ENCODE data around the gene PTGES3.
A peak's percentile ranks its signal among the peaks of the same experiment; 100 is the strongest.
"Not testable (repeated sequence)": the region's sequence is repeated elsewhere in the genome, so short reads cannot be mapped to it uniquely, and the experiment has no call there.

PTGES3 gene, protein sequence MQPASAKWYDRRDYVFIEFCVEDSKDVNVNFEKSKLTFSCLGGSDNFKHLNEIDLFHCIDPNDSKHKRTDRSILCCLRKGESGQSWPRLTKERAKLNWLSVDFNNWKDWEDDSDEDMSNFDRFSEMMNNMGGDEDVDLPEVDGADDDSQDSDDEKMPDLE

DNA sequence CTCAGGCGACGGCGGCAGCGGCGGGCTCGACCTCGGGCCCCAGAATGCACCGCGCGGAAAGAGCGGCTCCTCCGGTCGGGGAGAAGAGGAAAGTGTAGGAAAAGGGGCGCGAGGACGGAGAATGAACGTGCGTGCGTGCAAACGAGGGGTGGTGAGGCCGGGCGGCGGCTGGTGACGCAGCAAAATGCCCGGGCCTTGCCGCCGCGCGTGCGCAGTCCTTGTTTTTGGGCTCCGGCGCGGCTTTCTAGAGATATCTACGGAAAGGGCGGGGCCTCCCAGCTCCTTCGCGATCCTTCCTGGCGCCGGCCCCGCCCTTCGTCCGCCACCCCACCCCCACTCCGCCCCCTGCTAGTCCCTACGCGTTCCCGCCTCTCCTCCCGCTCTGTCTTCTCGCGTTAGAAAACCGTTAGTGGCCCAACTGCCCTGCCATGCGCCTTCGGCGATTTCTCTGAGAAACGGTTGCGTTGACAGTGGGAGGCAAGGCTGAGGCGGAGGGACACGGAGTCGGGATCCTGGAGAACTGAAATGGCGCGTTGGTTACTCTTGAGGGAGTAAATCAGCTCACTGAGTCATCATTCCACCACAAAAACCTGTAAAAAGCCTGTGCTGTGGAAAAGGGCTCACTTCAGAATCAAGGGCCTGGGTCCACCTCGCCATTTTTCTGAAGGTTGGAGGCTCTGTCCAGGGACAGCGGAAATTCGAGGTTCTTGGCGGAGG, at the start of gene PTGES3:
PTGES3 (minus strand) TSS at position 156 of the 717 bp plus-strand sequence. CDS start 285 bp downstream, outside the sequence.
- peak; percentile 99 to 100 (median 99) for DNase-seq

DNA sequence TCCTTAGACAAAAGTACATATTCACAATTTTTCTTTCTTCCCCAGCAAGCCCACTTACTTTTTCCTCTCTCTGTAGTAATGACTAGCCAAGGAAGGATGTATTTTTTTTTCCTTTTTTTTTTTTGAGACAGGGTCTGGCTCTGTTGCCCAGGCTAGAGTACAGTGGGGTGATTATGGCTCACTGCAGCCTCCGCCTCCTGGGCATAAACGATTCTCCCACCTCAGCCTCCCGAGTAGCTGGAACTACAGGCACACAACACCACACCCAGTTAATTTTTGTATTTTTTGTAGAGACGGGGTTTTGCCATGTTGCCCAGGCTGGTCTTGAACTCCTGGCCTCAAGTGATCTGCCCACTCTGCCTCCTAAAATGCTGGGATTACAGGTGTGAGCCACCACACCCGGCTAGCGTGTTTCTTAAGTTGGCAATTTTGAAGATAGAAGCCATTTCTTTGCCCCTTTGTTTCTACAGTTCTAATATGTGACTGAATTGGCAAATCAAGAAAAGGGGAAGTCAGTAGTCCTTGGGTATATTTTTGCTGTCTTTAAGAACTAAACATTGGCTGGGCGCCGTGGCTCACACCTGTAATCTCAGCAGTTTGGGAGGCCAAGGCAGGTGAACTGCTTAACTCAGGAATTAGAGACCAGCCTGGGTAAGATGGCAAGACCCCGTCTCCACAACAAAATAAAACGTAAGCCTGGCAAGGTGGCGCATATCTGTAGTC, 40.2 kb upstream of the PTGES3 start:
- no peak for DNase-seq

DNA sequence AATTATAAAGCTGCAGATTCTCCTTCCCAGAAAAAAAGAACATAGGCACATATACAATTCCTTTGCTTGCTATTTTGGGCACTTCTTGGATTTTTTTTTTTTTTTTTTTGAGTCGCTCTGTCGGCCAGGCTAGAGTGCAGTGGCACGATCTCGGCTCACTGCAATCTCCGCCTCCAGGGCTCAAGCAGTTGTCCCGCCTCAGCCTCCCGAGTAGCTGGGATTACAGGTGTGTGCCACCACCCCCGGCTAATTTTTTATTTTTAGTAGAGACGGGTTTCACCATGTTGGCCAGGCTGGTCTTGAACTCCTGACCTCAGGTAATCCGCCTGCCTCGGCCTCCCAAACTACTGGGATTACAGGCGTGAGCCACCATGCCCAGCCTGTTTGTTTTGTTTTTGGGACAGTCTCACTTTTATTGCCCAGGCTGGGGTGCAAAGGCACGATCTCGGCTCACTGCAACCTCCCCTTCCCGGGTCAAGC, 38.2 kb upstream of the PTGES3 start:
- DNase-seq, result not testable (repeated sequence)

DNA sequence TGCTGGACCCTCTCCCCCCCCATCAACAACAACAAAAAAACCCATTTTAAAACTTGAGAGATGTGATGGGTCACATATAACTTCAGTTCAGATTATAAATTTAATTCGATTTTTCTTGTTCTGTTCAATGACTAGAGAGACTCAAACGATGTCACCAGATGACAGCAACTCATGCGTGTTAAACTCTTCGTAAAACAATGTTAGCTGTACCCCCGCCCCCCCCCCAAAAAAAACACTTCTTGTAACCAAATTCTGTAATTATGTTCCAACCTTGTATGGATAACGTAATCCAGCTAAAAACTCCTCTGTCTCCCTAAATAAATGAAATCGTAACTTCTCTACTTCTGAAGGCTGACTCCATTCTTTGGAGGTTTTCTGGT, 37.6 kb upstream of the PTGES3 start:
- peak in 1 of 3 experiments; percentile 55 for DNase-seq

DNA sequence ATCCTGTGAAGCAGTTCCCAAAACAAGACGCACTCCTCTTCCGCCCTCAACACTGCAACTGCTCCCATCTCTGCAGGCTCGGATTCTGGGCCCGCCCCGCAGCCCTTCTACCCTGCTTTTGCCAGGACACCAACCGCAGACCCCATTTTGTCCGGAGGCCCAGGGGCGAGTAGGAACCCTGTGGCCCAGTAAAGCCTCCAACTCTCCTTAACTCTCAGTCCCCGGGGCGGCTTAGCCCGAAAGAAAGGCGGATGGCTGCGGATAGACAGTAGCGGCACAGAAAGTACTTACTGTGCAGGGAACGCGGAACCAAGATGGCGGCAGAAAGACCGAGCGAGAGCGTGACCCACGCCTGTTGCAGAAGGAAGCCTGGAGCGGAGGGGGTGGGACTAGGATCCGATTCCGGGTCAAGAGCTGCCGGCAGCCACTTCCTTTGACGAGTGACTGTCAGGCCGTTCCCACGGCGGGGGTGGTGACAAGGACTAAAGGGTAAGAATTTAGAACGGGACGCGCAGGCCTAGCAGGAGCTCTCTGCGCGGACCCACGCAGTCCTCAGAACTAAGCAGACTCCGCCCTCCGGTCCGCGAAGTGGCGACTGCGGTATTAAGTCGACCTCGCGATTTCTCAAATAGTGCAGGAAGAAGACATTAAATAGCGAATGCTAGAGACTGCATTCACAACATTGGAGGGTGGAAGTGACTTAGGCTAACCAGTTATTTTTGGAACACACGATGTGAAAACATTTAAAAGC, 37.1 kb upstream of the PTGES3 start, which contains the start of gene NACA:
NACA (minus strand) TSS at position 328 of the 751 bp plus-strand sequence. CDS start 778 bp downstream, outside the sequence.
- DNase-seq, result peak; percentile 96 to 98 (median 98)

DNA sequence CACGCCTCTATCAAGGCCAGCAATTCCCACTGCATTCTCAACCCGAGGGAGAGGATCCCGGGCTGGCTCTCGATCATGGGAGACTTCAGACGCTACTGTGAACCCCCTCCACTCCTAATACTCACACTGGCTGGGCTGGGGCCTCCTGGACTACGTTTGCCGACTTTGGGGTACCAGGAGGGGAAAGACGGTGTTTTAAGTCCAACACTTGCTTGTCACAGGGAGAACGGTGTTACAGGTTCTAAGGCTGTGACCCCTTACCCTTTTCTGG, 36.6 kb upstream of the PTGES3 start:
- no peak for DNase-seq

DNA sequence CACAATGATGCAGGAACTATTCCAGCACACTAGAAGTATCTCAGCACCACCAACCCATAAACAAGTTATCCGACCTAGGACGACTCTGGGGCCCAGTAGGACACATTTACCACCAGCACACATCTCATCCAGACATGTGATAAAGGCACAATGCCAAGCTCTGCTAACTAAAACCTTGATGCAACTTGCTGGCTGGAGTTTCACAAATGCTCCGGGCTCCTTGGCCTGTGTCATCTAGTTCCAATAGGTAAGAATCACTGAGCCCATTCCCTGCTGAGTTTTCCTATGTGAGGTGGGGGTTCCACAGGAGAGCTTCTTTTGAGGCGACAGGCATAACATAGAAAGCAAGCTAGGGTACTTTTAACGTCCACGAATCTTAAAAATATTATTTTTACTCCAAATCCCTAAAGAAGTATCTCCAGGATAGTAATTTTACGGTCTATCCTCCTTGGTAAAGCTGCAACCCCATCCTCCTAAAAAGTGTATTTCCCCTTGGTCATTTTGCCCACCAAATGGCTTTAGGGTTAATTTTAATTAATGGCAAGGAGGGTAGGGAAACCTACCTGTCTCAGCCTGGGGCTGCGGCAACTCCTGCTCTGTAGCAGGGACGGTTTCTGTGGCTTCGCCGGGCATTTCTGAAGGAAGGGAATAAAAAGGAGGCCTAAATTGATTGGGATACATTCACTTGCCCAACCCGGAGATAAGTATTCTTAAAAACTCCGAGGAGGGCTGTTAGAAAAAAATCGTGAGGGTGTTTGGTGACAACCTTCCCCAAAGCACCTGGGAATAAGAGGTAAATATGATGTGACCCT, 36.0 kb upstream of the PTGES3 start:
- peak in 1 of 3 experiments; percentile 34 for DNase-seq

DNA sequence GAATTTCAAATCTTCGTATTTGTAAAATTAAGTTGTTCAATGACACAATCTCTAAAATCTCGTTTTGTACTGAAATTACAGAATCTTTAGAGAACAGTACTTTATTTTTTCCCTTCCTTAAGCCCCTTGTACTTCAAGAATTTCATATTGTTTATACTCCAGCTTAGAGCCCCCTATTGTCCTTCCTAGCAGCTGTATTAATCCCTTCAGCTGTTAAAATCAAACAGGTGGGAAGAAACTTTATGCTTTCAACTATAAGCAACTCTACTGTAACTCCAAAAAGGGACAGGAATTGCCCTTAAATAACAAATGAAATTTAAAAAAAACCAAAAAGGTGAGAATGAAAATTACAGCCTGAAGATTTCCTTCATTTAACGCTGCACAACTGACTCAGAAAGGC, 35.3 kb upstream of the PTGES3 start:
- DNase-seq, result no peak

DNA sequence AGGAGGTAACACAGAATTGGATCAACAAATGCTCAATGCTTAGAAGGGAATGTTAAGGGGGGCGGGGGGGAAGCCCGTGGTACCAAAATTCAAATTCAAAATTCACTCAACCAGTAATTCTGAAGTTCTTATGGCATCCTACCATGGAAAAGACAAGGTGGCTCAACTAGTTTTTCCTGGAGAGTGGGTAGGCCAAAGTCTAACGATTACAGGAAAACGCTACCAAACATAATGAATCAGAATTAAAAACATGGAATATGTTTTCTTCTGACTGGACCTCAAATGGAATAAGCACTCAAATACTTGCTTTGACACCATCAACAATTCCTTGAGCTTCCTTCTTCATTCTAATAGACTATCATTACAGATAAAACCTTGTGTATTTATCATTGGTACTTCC, 34.7 kb upstream of the PTGES3 start:
- no peak for DNase-seq

DNA sequence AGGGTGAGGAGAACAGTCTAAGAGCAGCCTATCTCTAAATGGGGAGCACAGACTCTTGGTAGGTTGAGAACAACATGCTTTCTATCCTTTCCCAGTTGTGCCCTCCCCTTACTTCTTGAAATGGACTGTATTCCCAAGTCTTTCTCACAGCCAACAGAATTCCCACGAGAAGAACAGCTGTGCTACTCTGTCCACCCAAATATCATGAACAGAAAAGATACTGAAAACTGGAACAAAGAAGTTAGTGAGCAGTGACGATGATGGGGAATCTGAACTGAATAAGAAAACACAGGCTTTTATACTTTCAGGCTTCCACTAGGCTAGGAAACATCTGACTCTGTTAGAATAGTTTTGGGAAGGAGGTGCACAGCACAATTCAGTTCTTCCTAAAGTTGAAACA, 33.6 kb upstream of the PTGES3 start:
- no peak for DNase-seq

DNA sequence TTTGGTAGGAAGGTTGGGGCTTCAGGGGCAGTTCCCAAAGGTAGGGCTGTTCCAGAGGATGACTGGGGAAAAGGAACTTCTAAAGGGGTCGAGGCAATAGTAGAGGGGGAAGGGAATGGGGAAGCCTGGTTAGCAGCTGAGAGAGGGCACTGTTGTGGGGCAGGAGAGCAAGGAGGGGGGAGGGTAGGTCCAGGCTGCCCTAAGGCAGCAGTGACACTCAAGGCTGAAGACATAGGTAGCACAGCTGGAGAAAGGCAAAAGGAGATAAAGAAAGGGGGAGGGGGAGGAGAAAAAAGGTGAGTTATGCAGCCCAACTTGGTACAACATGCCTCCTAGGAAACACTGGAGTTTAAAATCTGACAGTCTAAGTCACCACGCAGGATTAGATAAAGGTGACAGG, 33.1 kb upstream of the PTGES3 start:
- DNase-seq, result no peak

DNA sequence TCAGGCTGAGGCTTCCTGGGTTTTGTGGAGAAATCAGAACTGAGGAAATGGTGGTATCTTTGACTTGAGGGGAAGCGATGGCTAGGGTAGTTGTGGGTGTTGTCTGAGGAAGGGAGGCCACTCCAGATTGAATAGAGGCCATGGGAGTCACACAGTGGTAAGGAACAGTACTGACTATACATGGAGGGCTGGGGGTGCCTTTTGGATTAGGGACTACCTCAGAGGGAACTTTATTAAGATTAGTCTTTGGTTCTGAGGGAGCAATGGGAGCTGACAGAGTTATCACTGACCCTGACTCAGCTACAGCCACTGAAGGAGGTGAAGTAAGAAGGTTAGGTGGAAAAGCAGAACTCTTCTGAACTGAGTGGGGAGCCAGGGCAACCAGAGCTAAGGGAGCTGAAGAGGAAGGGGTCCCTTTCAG, 32.7 kb upstream of the PTGES3 start:
- DNase-seq, result no peak

DNA sequence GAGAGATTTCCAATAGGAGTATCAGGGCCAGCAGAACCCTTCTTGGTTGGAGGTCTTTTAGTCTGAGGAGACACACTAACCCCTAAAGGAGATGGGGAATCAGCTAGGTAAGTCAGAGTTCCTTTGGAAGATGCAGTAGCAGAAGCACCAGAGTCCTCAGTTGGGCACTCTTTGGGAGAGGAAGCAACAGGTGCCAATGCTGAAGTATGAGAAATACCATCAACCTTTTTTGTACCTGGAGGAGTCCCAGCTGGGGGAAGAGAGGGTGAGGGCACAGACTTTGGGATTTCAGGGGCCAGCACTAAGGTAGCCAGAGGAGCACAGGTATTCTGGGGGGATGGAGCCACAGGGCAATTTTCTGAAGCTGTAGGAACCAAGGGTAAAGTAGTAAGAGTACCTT, 31.0 kb upstream of the PTGES3 start:
- DNase-seq, result no peak

DNA sequence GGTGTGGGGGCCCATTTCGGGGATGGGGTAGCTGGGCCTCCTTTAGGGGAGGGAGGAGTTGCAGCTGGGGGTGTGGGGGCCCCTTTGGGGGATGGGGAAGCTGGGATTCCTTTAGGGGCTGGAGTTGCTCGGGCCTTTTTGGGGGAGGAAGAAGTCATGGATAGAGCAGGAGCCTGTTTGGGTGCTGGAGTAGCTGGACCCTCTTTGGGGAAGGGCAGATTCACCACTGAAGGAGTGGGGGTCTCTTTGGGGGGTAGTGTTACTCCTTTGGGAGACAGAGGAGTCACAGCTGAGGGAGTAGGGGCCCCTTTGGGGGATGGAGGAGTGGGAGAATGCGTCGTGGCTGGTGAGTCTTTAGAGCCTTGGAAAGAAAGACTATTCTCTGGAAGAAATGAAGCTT, 30.6 kb upstream of the PTGES3 start:
- DNase-seq, result no peak

DNA sequence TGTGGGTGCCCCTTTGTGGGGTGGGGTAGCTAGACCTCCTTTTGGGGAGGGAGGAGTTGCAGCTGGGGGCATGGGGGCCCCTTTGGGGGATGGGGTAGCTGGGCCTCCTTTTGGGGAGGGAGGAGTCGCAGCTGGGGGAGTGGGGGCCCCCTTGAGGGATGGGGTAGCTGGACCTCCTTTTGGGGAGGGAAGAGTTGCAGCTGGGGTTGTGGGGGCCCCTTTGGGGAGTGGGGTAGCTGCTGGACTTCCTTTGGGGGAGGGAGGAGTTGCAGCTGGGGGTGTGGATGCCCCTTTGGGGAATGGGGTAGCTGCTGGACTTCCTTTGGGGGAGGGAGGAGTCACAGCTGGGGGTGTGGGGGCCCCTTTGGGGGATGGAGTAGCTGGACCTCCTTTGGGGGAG, 30.1 kb upstream of the PTGES3 start:
- no peak for DNase-seq

DNA sequence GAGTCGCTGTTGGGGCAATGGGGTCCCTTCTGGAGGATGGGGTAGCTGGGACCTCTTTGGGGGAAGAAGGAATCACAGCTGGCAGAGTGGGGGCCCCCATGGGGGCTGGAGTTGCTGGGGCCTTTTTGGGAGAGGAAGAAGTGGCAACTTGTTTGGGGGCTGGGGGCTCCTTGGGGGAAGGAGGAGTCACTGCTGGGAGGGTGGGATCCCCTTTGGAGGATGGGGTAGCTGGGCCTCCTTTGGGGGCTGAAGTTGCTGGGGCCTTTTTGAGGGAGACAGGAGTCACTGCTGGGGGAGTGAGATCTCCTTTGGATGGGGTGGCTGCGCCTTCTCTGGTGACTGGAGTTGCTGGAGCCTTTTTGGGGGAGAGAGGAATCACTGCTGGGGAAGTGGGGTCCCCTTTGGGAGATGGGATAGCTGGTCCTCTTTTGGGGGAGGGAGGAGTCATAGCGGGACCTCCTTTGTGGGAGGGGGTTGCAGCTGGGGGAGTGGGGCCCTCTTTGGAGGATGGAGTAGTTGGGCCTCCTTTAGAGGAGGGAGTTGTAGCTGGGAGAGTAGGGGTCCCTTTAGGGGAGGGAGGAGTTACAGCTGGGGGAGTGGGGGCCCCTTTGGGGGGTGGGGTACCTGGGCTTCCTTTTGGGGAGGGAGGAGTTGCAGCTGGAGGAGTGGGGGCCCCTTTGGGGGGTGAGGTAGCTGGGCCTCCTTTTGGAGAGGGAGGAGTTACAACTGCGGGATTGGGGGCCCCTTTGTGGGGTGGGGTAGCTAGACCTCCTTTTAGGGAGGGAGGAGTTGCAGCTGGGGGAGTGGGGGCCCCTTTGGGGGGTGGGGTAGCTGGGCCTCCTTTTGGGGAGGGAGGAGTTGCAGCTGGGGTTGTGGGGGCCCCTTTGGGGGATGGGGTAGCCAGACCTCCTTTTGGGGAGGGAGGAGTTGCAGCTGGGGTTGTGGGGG, 29.1 kb upstream of the PTGES3 start:
- DNase-seq, result no peak

DNA sequence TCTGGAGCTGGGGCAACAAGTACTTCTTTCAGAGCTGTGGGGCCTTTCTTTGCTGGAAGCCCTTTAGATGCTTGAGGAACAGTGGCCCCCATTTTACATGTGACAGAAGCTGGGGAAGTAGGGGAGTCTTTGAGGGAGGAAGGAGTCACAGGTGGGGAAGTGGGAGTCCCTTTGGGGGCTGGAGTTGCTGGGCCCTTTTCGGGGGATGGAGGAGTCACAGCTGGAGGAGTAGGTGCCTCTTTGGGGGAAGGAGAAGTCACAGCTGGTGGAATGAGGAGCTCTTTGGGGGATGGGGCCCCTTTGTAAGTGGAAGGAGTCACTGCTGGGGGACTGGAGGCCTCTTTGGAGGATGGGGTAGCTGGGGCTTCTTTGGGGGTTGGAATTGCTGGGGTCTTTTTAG, 28.4 kb upstream of the PTGES3 start:
- DNase-seq, result no peak

DNA sequence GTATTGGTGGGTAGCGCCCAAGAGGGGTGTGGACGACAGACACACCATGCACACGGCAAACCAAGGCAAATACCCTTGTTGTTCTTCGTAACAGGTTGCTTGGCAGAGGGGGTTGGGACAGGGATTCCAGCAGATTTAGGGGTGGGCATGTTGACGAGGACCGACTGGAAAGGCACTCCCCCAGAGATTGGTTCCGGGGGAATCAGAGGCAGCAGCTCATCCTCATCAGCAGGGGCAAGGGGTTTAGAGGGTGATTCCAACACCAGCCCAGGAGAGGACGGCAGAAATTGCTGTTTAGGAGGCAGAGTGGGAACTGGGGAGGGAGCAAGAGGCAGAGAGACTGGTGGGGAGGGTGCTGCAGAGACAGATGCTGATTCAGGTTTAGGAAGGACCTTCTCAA, 27.7 kb upstream of the PTGES3 start:
- no peak for DNase-seq

DNA sequence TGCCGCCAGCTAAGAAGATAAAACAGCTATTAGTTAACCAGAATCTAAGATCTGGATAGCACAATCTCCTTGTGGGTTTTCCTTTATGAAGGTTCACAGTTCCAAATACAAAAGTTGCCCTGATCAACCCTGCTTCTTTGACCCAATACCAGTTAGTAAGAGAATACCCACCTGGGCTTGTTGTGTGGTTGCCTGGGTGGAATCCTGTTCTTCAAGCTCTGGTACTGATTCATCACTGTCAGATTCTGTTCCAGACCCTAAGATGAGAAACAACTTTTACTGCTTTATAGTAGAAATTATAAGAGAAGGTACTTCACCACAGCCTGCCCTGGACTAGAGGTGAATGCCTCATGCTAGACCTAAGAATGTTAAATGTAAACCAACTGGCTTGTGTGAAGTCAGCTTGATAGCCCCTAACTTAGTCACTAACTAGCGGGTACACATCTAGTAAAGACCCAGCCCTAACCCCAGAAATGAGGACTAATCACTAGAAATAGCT, 26.4 kb upstream of the PTGES3 start:
- DNase-seq, result no peak

DNA sequence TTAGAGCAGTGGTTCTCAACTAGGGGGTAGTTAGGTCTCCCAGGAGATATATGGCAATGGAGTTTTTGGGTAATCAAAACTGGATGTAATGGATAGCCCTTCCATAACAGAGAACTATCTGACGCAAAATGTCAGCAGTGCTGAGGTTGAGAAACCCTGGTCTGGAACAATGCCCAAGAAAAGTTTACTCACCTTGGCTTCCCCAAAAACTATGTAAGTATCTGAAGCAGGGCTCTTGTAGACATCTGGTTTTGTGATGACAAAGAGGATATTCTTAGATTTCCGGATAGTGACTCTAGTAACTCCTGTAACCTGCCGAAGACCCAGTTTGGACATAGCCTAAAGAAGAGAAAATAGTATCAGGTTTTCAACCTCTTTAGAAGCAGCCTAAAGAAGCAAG, 25.3 kb upstream of the PTGES3 start:
- no peak for DNase-seq

DNA sequence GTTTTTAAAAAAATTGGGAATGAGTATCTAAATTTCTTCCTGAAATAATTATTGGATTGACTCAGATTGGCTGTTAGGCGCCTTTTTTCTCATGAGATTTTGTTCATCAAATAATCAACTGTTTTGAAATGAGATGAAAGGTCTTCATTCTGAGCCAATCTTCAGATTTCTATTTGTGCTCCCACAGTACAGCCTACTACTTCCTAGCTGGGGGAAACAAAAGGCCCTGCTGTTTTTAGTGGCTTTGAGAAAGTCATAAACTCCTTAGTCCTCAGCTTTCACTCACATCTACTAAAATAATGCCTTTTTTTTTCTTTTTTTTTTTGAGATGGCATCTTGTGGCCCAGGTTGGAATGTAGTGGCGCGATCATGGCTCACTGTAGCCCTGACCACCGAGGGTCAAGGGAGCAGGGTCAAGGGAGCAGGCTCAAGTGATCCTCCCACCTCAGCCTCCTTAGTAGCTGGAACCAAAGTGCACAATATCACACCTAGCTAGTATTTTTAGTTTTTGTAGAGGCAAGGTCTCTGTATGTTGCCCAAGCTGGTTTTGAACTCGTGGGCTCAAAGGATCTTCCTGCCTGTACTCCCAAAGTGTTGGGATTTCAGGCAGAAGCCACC, 21.8 kb upstream of the PTGES3 start:
- DNase-seq, result no peak
